Kidney epithelial cell (primary cell): Measurements from ENCODE around the gene RAB11FIP4. TPM values are rescaled to one million over a fixed set of nuclear protein-coding genes. Genes with fewer than 3 reads are reported as not detected.

Experiments
- DNase-seq: peaks from one replicate; pipeline ENCODE4 v3.0.0-alpha.2; 2010; ENCODE audit warnings: low read depth
- H3K27me3 ChIP-seq: 2 replicates; pipeline ENCODE4 v1.6.0; 2011; ENCODE audit warnings: low read length; ENCODE audit not compliant: control insufficient read depth, insufficient read depth
- H3K36me3 ChIP-seq: 2 replicates; pipeline ENCODE4 v1.5.1; 2011; ENCODE audit warnings: low read length; ENCODE audit not compliant: control insufficient read depth, insufficient read depth
- H3K4me3 ChIP-seq: 2 replicates; pipeline ENCODE4 v1.5.1; 2011; ENCODE audit warnings: low read depth, mild to moderate bottlenecking, control low read depth, low read length
- total RNA-seq: library from RNA; depleted of rRNA; stranded (reverse); fragments of >200 nt; gene quantifications from 2 replicates; pipeline ENCODE4 v1.2.3, GENCODE V29; 2015
- TF ChIP-seq, protein P1 (sequence below): IDR thresholded peaks from 2 replicates; pipeline ENCODE4 v1.5.1; 2011; ENCODE audit warnings: mild to moderate bottlenecking, moderate library complexity, low read length, control low read depth, inconsistent platforms; ENCODE audit not compliant: insufficient read depth, poor library complexity, severe bottlenecking

Gene RAB11FIP4
- total RNA-seq, 1 donor from 2014 or later = 26.5 TPM

- no peak overlapping the region for H3K4me3 ChIP-seq
- H3K36me3 ChIP-seq = no peaks in the 10 kb centered on the region
- DNase-seq = no peak
- peaks cover 10% of the 10 kb centered on the region for H3K27me3 ChIP-seq
- TF ChIP-seq, protein P1, sequence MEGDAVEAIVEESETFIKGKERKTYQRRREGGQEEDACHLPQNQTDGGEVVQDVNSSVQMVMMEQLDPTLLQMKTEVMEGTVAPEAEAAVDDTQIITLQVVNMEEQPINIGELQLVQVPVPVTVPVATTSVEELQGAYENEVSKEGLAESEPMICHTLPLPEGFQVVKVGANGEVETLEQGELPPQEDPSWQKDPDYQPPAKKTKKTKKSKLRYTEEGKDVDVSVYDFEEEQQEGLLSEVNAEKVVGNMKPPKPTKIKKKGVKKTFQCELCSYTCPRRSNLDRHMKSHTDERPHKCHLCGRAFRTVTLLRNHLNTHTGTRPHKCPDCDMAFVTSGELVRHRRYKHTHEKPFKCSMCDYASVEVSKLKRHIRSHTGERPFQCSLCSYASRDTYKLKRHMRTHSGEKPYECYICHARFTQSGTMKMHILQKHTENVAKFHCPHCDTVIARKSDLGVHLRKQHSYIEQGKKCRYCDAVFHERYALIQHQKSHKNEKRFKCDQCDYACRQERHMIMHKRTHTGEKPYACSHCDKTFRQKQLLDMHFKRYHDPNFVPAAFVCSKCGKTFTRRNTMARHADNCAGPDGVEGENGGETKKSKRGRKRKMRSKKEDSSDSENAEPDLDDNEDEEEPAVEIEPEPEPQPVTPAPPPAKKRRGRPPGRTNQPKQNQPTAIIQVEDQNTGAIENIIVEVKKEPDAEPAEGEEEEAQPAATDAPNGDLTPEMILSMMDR = no peak
Measured at GRCh38 chr17:31459716-31460115, 68.2 kb downstream of the RAB11FIP4 start.

- TF ChIP-seq, protein P1 = no peak
- DNase-seq = no peak
Measured at GRCh38 chr17:31460226-31460721, 68.8 kb downstream of the RAB11FIP4 start.

GRCh38 chr17:31461227-31461810 is 69.8 kb downstream of the RAB11FIP4 start:
- H3K4me3 ChIP-seq = no peak overlapping the region
- no peak for DNase-seq

More at GRCh38 chr17:31460226-31460721, 68.8 kb downstream of the RAB11FIP4 start:
- H3K36me3 ChIP-seq = no peaks in the 10 kb centered on the region
- no peak overlapping the region for H3K4me3 ChIP-seq
- H3K27me3 ChIP-seq = peaks cover 10% of the 10 kb centered on the region

GRCh38 chr17:31462261-31462660 is 70.8 kb downstream of the RAB11FIP4 start:
- Histone ChIP-seq H3K4me3 (no peak overlapping the region), H3K36me3 (no peaks in the 10 kb centered on the region), H3K27me3 (peaks cover 8% of the 10 kb centered on the region)
- no peak for DNase-seq
- TF ChIP-seq, protein P1 = no peak

More at GRCh38 chr17:31461227-31461810, 69.8 kb downstream of the RAB11FIP4 start:
- H3K36me3 ChIP-seq = no peaks in the 10 kb centered on the region
- peaks cover 8% of the 10 kb centered on the region for H3K27me3 ChIP-seq
- TF ChIP-seq, protein P1 = no peak

GRCh38 chr17:31466096-31466760 is 74.8 kb downstream of the RAB11FIP4 start:
- Histone ChIP-seq H3K27me3 (no peaks in the 10 kb centered on the region), H3K4me3 (no peak overlapping the region), H3K36me3 (no peaks in the 10 kb centered on the region)
- no peak for DNase-seq
- TF ChIP-seq, protein P1 = no peak
